ENCODE data around the gene SCO1. TPM values are rescaled to one million over a fixed set of nuclear protein-coding genes. Genes with fewer than 3 reads are reported as not detected.

Gene SCO1
- total RNA-seq, 1 experiment from 2014 or later = 28.0 TPM

- POLR2A ChIA-PET = no interaction called here
- TF ChIP-seq SIN3A (IDR thresholded peaks at IDR 0.05; ENCODE audit: borderline replicate concordance, insufficient read depth, low read depth, low read length) (no peak), REST (IDR thresholded peaks at IDR 0.05; ENCODE audit: insufficient read depth in 1 of 2, low read depth in 2 of 2, low read length in 1 of 2) (no peak)
- CTCF ChIA-PET = no interaction called here
- Histone ChIP-seq H3K36me3 (ENCODE audit: control insufficient read depth, insufficient read depth, low read length) (no peaks in the 10 kb centered on the region), H3K4me3 (ENCODE audit: low read depth in 2 of 2, low read length in 2 of 2) (no peak overlapping the region), H3K27me3 (ENCODE audit: control insufficient read depth, insufficient read depth, low read length) (no peaks in the 10 kb centered on the region), H3K9me3 (ENCODE audit: control insufficient read depth, insufficient read depth, low read depth, low read length) (no peaks in the 10 kb centered on the region), H3K27ac (ENCODE audit: low read length) (no peak overlapping the region), H3K4me1 (ENCODE audit: control insufficient read depth, insufficient read depth, low read length) (peaks cover 3% of the 10 kb centered on the region; the same call in 1 of the 2 replicates)
- in situ Hi-C loops (cut with HindIII; ENCODE audit: low pct_unique_long_range_greater_than_20kb, low sequenced_read_pairs) (no loop called here), intact Hi-C loops (cut with micrococcal nuclease; ENCODE audit: unreplicated experiment) (no loop called here)
- no TSS peak for BruUV-seq (replicated peaks)
- ATAC-seq (no peak), DNase-seq (ENCODE audit: low read depth, low spot score) (no peak)
Measured at GRCh38 chr17:10726196-10726595, 28.9 kb upstream of the SCO1 start.

GRCh38 chr17:10725262-10725661 lies 27.9 kb upstream of the SCO1 start:
- Histone ChIP-seq H3K27ac (ENCODE audit: low read length) (no peak overlapping the region), H3K4me3 (ENCODE audit: low read depth in 2 of 2, low read length in 2 of 2) (no peak overlapping the region), H3K4me1 (ENCODE audit: control insufficient read depth, insufficient read depth, low read length) (no peaks in the 10 kb centered on the region), H3K36me3 (ENCODE audit: control insufficient read depth, insufficient read depth, low read length) (no peaks in the 10 kb centered on the region), H3K9me3 (ENCODE audit: control insufficient read depth, insufficient read depth, low read depth, low read length) (no peaks in the 10 kb centered on the region), H3K27me3 (ENCODE audit: control insufficient read depth, insufficient read depth, low read length) (no peaks in the 10 kb centered on the region)
- in situ Hi-C loops (cut with HindIII; ENCODE audit: low pct_unique_long_range_greater_than_20kb, low sequenced_read_pairs) (no loop called here), intact Hi-C loops (cut with micrococcal nuclease; ENCODE audit: unreplicated experiment) (no loop called here)
- ATAC-seq = no peak
- BruUV-seq (replicated peaks) = no TSS peak
- CTCF ChIA-PET = no interaction called here
- no peak for DNase-seq (ENCODE audit: low read depth, low spot score)
- POLR2A ChIA-PET = no interaction called here
- TF ChIP-seq TCF7L2 (IDR thresholded peaks at IDR 0.05; ENCODE audit: low read depth, low read length) (no peak), SIN3A (IDR thresholded peaks at IDR 0.05; ENCODE audit: borderline replicate concordance, insufficient read depth, low read depth, low read length) (no peak), POLR2AphosphoS5 (IDR thresholded peaks at IDR 0.05; ENCODE audit: low read depth, low read length) (no peak), REST (IDR thresholded peaks at IDR 0.05; ENCODE audit: insufficient read depth in 1 of 2, low read depth in 2 of 2, low read length in 1 of 2) (no peak), CTCF (IDR thresholded peaks at IDR 0.05) (no peak)

Measured in Panc1 (cell line).